ENCODE measurements around the gene NCR2.

Gene NCR2

DNA sequence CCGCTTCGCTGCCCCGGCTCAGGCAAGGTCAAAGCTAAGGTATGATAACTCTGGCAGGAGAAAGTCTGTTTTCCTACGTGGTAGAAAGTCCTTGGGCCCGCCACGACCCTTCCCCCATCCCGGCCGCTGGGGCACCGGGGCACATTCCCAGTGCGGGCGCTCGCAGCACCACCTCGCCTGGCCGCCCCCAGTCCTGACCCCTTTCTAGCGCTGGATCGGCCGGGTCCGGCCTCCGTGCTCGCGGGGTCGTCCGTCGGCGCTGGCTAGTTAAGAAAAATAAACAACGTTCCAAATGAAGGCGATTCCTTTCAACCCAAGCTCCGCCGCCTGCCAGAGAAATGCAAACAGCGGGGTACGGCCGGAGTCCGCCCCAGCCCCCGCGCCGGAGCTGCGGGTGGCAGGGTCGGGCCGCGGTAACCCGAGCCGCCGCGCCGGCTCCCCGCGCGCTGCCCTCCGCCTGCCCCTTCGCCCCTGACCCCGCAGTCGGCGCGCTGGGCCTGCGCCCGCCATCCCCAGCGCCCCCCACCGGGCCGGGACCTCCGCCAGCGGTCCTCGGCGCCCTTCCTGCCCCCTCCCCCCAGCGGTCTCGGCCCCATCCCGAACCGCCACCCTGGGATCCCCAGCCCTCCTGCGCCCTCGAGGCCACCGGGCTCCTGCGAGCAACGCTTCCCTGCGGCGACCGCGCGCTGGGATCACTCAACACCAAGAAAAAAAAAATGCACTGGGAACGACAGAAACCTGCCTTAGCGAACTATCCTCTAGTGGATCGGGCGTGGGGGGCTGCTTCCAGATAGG, 37.6 kb downstream of the NCR2 start:
- ChIA-PET POLR2A (interaction anchor here (0.6 kb wide), 1 partner anchor 127 kb away, joined by 4 read pairs; no protein-coding TSS in a partner anchor), CTCF (interaction anchor here (0.6 to 9.2 kb wide), 6 partner anchors 9 to 314 kb away, joined by 3 to 266 read pairs (median 4); no protein-coding TSS in a partner anchor)
- Histone ChIP-seq H3K9me3 (ENCODE audit: control insufficient read depth, insufficient read depth, low read depth, low read length) (no peaks in the 10 kb centered on the region), H3K4me3 (ENCODE audit: low read depth, low read length) (no peak overlapping the region), H3K4me1 (ENCODE audit: control insufficient read depth, insufficient read depth, low read length) (0 out of 2 replicates have a peak, but pooled peaks cover 2% of the 10 kb centered on the region), H3K36me3 (ENCODE audit: control insufficient read depth in 2 of 2, insufficient read depth in 1 of 2, low read length in 2 of 2) (no peaks in the 10 kb centered on the region), H3K27ac (ENCODE audit: extremely low read depth, low read depth, low read length) (no peak overlapping the region; the same call in 1 of the 2 replicates)
- TF ChIP-seq PRDM1 (tag by site-specific recombination; IDR thresholded peaks at IDR 0.05) = peak; percentile 45; the same call in 1 of the 2 replicates
- TF ChIP-seq GLIS2 (tag by site-specific recombination; IDR thresholded peaks at IDR 0.05) = 0 out of 2 replicates have a peak, but pooled peaks have one; percentile 11
- TF ChIP-seq ZIC2 (tag by site-specific recombination; IDR thresholded peaks at IDR 0.05) = peak; percentile 68
- TF ChIP-seq ZEB2 (tag by site-specific recombination; IDR thresholded peaks at IDR 0.05) = 0 out of 2 replicates have a peak, but pooled peaks have one; percentile 16
- TF ChIP-seq ZNF121 (tag by site-specific recombination; IDR thresholded peaks at IDR 0.05) = no peak
- TF ChIP-seq ZBTB26 (tag by site-specific recombination; optimal IDR thresholded peaks at IDR 0.05) = peak; percentile 29
- TF ChIP-seq ZNF785 (tag by site-specific recombination; IDR thresholded peaks at IDR 0.05) = no peak
- 0 out of 2 replicates have a peak, but pooled peaks have one; percentile 7 for TF ChIP-seq EGR2 (tag by site-specific recombination; IDR thresholded peaks at IDR 0.05; ENCODE audit: low read depth)
- TF ChIP-seq ZNF335 (tag by site-specific recombination; conservative IDR thresholded peaks at IDR 0.05) = 0 out of 2 replicates have a peak, but pooled peaks have one; percentile 31
- TF ChIP-seq ZNF148 (tag by site-specific recombination; IDR thresholded peaks at IDR 0.05; ENCODE audit: borderline replicate concordance) = no peak
- TF ChIP-seq ZNF777 (tag by site-specific recombination; IDR thresholded peaks at IDR 0.05; ENCODE audit: borderline replicate concordance) = 0 out of 2 replicates have a peak, but pooled peaks have one; percentile 16
- 0 out of 2 replicates have a peak, but pooled peaks have one; percentile 13 for TF ChIP-seq ZNF423 (tag by site-specific recombination; IDR thresholded peaks at IDR 0.05)

- Histone ChIP-seq H3K9me3 (ENCODE audit: control insufficient read depth, insufficient read depth, low read depth, low read length) (no peaks in the 10 kb centered on the region), H3K4me3 (ENCODE audit: low read depth, low read length) (no peak overlapping the region), H3K27ac (ENCODE audit: extremely low read depth, low read depth, low read length) (no peak overlapping the region; the same call in 1 of the 2 replicates), H3K4me1 (ENCODE audit: control insufficient read depth, insufficient read depth, low read length) (0 out of 2 replicates have a peak, but pooled peaks cover 2% of the 10 kb centered on the region), H3K36me3 (ENCODE audit: control insufficient read depth in 2 of 2, insufficient read depth in 1 of 2, low read length in 2 of 2) (no peaks in the 10 kb centered on the region)
- ChIA-PET POLR2A (no interaction called here), CTCF (interaction anchor here (1.0 to 9.2 kb wide), 4 partner anchors 8 to 313 kb away, joined by 3 to 266 read pairs (median 4); no protein-coding TSS in a partner anchor)
- TF ChIP-seq PRDM6 (tag by site-specific recombination; IDR thresholded peaks at IDR 0.05) = no peak
- TF ChIP-seq MEIS1 (CRISPR knock-in tag; IDR thresholded peaks at IDR 0.05; ENCODE audit: borderline replicate concordance) = no peak
- TF ChIP-seq GLIS2 (tag by site-specific recombination; IDR thresholded peaks at IDR 0.05) = 0 out of 2 replicates have a peak, but pooled peaks have one; percentile 6
- no peak for TF ChIP-seq ZNF157 (tag by site-specific recombination; IDR thresholded peaks at IDR 0.05)
Observed at GRCh38 chr6:41373627-41373918, 38.2 kb downstream of the NCR2 start.

Data from HEK293 (cell line).